CD4-positive, alpha-beta T cell (primary cell): Measurements from ENCODE around the gene PACRGL. TPM values are rescaled to one million over a fixed set of nuclear protein-coding genes. Genes with fewer than 3 reads are reported as not detected.
A peak's percentile ranks its signal among the peaks of the same experiment; 100 is the strongest.

Experiments
- ATAC-seq: fragments of 200-7000 bp; cut with Tn5 transposase; one replicate; pipeline ENCODE4 v1.10.0; 2022; ENCODE audit warnings: mild to moderate bottlenecking; ENCODE audit not compliant: poor library complexity
- CTCF ChIA-PET: fragments of 350-600 bp; sonication (Branson Sonifier 250); formaldehyde crosslinking; loops from one replicate; lab custom pipeline; 2021; ENCODE audit warnings: antibody characterized with exemption, inconsistent platforms; lab: Charles Lee
- POLR2A ChIA-PET: fragments of 350-600 bp; sonication (Branson Sonifier 250); formaldehyde crosslinking; loops from one replicate; lab custom pipeline; 2021; ENCODE audit warnings: antibody characterized with exemption, inconsistent platforms; lab: Charles Lee
- DNase-seq, 14 experiments: peaks; one replicate each; pipeline ENCODE4 v3.0.0-alpha.2; 2013 to 2020; ENCODE audit warnings: mixed read lengths in 2 of 14
- H3K27ac ChIP-seq, 2 donors: one replicate each; pipeline versions ENCODE4 v1.5.1 to v1.7.0; 2013; ENCODE audit warnings: low read length in 2 of 2, low read depth in 1 of 2, mild to moderate bottlenecking in 1 of 2
- H3K27me3 ChIP-seq, 2 experiments: 1 replicate in 1 of 2; 2 replicates in 1 of 2; pipeline versions ENCODE4 v1.6.1 to v1.7.0; 2013; ENCODE audit warnings: low read length in 2 of 2, control low read depth in 1 of 2, mild to moderate bottlenecking in 1 of 2, moderate library complexity in 1 of 2; ENCODE audit not compliant: insufficient read depth in 2 of 2, control insufficient read depth in 1 of 2
- H3K36me3 ChIP-seq: one replicate; pipeline ENCODE4 v1.6.1; 2013; ENCODE audit warnings: low read length, control low read depth; ENCODE audit not compliant: insufficient read depth
- H3K4me1 ChIP-seq: one replicate; pipeline ENCODE4 v1.6.1; 2013; ENCODE audit warnings: low read length, control low read depth; ENCODE audit not compliant: insufficient read depth
- H3K4me3 ChIP-seq: one replicate; pipeline ENCODE4 v1.5.1; 2013; ENCODE audit warnings: mild to moderate bottlenecking, low read length, moderate library complexity
- H3K9me3 ChIP-seq, 2 experiments: 1 replicate in 1 of 2; 2 replicates in 1 of 2; pipeline versions ENCODE4 v1.6.1 to v1.7.0; 2013; ENCODE audit warnings: low read length in 2 of 2, mild to moderate bottlenecking in 2 of 2, control low read depth in 1 of 2, moderate library complexity in 1 of 2; ENCODE audit not compliant: control insufficient read depth in 1 of 2, insufficient read depth in 1 of 2
- H3K27ac Mint-ChIP-seq: one replicate; pipeline ENCODE4 v1.8.0; 2020; ENCODE audit warnings: mixed read lengths
- H3K27me3 Mint-ChIP-seq: one replicate; pipeline ENCODE4 v1.8.0; 2021; ENCODE audit warnings: mixed read lengths
- H3K36me3 Mint-ChIP-seq: one replicate; pipeline ENCODE4 v1.8.0; 2021; ENCODE audit warnings: low read depth, mixed read lengths
- H3K4me1 Mint-ChIP-seq: one replicate; pipeline ENCODE4 v1.8.0; 2021; ENCODE audit warnings: low read depth, mixed read lengths
- H3K4me3 Mint-ChIP-seq: one replicate; pipeline ENCODE4 v1.8.0; 2020; ENCODE audit warnings: mild to moderate bottlenecking, mixed read lengths
- H3K9me3 Mint-ChIP-seq: one replicate; pipeline ENCODE4 v1.8.0; 2020; ENCODE audit warnings: mixed read lengths
- intact Hi-C, 2 experiments: fragments of 100-400 bp; cut with DNase I in 1 of 2; cut with micrococcal nuclease in 1 of 2; formaldehyde crosslinking; loops; one replicate each; pipeline versions ENCODE4 v1.15.1 to v1.9.0; 2023 to 2025; cut with DNase I, micrococcal nuclease
- total RNA-seq, 174 experiments: library from RNA in 2 of 174; stranded (reverse) in 2 of 174; gene quantifications; one replicate each; pipeline ENCODE4 v1.2.3 and lab custom pipeline; 2021 to 2026
- TF ChIP-seq, protein P1 (sequence below): fragments of 200-600 bp; IDR thresholded peaks from one replicate; pipeline ENCODE4 v1.8.0; 2022; ENCODE audit warnings: antibody characterized with exemption, mild to moderate bottlenecking

Gene PACRGL
- total RNA-seq, 2 experiments from 2014 or later, result 7.2 to 10.4 TPM

DNA sequence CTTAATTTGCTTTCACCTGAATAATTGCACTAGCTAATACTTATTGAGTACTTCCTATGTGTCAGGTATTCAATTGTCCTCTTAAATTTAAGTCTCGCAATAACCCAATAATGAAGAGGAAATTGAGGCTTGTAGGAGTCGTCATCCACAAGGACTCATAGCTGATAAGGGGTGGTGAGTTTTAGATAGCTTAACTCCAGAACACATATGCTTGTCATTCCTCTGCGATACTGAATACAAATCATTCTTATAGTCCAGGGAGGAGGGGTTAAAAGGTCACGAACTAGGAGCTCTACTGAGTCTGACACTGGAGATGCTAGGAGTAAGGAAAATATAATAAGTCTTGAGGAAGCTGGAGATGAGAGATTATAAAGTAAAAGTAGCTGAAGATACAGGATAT is 1.4 kb upstream of the PACRGL start:
- intact Hi-C loops, result no loop called here
- Mint-ChIP-seq H3K27me3 (peaks cover 5% of the 10 kb centered on the region), H3K9me3 (no peaks in the 10 kb centered on the region), H3K27ac (peak overlapping the region; percentile 94), H3K36me3 (peaks cover 14% of the 10 kb centered on the region), H3K4me1 (peaks cover 41% of the 10 kb centered on the region), H3K4me3 (peak overlapping the region; percentile 84)
- DNase-seq (no peak), ATAC-seq (no peak)
- CTCF ChIA-PET, result interaction anchor here (0.8 to 1.1 kb wide), 2 partner anchors 14 to 29 kb away, joined by 3 to 4 read pairs; no protein-coding TSS in a partner anchor
- no peaks in the 10 kb centered on the region for H3K36me3 ChIP-seq
- TF ChIP-seq, protein P1, sequence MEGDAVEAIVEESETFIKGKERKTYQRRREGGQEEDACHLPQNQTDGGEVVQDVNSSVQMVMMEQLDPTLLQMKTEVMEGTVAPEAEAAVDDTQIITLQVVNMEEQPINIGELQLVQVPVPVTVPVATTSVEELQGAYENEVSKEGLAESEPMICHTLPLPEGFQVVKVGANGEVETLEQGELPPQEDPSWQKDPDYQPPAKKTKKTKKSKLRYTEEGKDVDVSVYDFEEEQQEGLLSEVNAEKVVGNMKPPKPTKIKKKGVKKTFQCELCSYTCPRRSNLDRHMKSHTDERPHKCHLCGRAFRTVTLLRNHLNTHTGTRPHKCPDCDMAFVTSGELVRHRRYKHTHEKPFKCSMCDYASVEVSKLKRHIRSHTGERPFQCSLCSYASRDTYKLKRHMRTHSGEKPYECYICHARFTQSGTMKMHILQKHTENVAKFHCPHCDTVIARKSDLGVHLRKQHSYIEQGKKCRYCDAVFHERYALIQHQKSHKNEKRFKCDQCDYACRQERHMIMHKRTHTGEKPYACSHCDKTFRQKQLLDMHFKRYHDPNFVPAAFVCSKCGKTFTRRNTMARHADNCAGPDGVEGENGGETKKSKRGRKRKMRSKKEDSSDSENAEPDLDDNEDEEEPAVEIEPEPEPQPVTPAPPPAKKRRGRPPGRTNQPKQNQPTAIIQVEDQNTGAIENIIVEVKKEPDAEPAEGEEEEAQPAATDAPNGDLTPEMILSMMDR, result no peak
- no peak overlapping the region for H3K4me3 ChIP-seq
- no peaks in the 10 kb centered on the region for H3K9me3 ChIP-seq
- POLR2A ChIA-PET, result no interaction called here
- H3K27ac ChIP-seq, result no peak overlapping the region
- peaks cover 16% of the 10 kb centered on the region for H3K4me1 ChIP-seq
- H3K27me3 ChIP-seq, result no peaks in the 10 kb centered on the region

DNA sequence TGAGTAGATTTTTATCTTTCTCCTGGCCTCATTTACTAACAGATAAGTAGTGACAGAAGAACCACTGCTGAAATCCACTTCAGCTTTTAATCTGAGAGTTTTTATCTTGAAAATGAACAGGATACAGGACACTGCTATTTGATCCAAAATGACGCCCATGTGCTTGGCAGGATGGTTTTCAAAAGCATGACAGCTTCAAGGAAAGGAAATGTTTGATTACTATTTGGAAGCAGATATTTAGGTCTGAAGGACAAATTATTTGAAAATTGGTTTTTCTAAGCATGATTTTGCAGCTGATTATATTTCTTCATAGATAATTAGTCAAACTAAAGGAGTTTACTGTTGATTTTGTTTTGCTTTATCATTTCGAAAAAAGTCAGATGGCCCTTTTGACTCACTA is 11.1 kb downstream of the PACRGL start:
- Histone ChIP-seq H3K27me3 (no peaks in the 10 kb centered on the region), H3K9me3 (no peaks in the 10 kb centered on the region), H3K27ac (no peak overlapping the region), H3K4me1 (no peaks in the 10 kb centered on the region), H3K36me3 (peaks cover 20% of the 10 kb centered on the region), H3K4me3 (no peak overlapping the region)
- peaks cover 76% of the 10 kb centered on the region for H3K36me3 Mint-ChIP-seq
- ATAC-seq, result no peak
- CTCF ChIA-PET, result interaction anchor here (1.6 kb wide), 1 partner anchor 9 kb away, joined by 4 read pairs; no protein-coding TSS in a partner anchor
- no peak for DNase-seq
- intact Hi-C loops, result no loop called here
- no peaks in the 10 kb centered on the region for H3K4me1 Mint-ChIP-seq
- H3K27me3 Mint-ChIP-seq, result no peaks in the 10 kb centered on the region
- TF ChIP-seq, protein P1, result no peak
- no peak overlapping the region for H3K4me3 Mint-ChIP-seq
- no peak overlapping the region for H3K27ac Mint-ChIP-seq
- POLR2A ChIA-PET, result no interaction called here
- no peaks in the 10 kb centered on the region for H3K9me3 Mint-ChIP-seq

DNA sequence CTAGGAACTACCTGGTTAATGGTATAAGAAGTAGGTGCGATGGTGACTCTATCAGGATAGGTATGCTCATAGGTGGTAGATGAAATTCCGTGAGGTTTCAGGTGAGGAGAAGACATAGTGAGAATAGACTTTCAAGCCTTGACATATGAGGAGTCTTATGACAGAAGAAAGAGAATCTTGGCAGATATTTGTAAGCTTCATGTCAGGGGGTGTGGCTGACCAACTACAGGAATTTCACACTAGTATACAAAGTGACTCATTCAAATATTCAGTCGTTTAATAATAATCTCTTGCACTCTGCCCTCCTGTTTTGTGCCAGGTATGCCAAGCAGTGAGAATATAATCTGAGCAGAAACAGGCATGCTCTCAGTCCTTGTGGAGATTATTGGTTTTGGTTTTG is 22.8 kb downstream of the PACRGL start:
- Mint-ChIP-seq H3K27ac (no peak overlapping the region), H3K4me1 (no peaks in the 10 kb centered on the region), H3K9me3 (peaks cover 5% of the 10 kb centered on the region), H3K4me3 (no peak overlapping the region), H3K36me3 (peaks cover 95% of the 10 kb centered on the region), H3K27me3 (no peaks in the 10 kb centered on the region)
- intact Hi-C loops, result no loop called here
- ChIA-PET POLR2A (no interaction called here), CTCF (no interaction called here)
- H3K36me3 ChIP-seq, result peaks cover 39% of the 10 kb centered on the region
- no peak for ATAC-seq
- no peak overlapping the region for H3K4me3 ChIP-seq
- no peak for DNase-seq
- peaks cover 0 to 11% of the 10 kb centered on the region in 2 experiments for H3K9me3 ChIP-seq
- TF ChIP-seq, protein P1, result no peak
- H3K27ac ChIP-seq, result no peak overlapping the region
- H3K27me3 ChIP-seq, result no peaks in the 10 kb centered on the region
- no peaks in the 10 kb centered on the region for H3K4me1 ChIP-seq
